Measurements from ENCODE around the gene HAND2. TPM values are rescaled to one million over a fixed set of nuclear protein-coding genes. Genes with fewer than 3 reads are reported as not detected.

The HAND2 gene
- not detected for total RNA-seq

DNA sequence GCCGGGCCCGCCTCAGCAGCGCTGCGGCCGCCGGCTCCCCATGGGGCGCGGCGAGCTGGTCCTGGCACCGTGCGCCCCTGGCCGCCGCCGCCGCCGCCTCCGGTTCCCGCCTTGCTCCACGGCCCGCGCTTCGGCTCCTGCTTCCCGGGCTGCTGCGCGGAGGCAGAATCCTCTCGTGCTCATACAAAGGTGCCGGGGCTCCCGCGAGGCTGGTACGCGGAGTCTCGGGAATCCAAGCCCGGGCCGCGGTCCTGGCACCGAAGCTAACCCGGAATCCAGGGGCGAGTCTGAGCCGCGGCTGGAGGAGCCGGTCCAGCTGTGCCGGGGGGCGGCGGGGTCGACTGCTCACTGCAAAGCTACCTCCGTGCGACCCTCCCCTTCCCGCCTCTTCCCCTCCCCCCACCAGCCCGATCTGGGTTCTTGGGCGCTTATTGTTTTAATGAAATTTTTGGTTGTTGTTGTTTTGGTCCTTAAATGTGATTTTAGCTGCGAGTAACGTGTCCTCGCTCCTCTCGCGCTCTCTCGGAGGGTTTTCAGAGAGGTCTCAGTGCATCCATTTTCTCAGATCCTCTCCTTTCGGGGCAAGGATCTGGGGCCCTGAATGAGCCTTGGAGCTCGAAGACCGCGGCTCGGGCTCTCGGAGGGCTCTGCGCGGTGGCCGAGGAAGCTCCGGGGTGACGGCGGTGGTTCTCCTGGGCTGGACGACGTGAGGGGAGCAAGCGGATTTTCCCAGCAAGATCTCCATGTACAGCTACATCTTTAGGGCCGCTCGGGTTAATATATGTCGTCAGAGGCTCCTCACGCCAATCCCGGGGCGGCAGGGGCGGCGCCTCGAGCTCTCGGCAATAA lies at the start of gene HAND2:
Gene HAND2 (minus strand): TSS at position 753 of the 849 bp plus-strand sequence. CDS start 940 bp downstream, outside the sequence.
- FAIRE-seq: no peak
- DNase-seq (ENCODE audit: low spot score in 2 of 2): peak in 1 of 2 donors; percentile 35

- no peak for FAIRE-seq
Measured at GRCh38 chr4:173578956-173579355, 48.9 kb upstream of the HAND2 start.

GRCh38 chr4:173577963-173578362 lies 47.9 kb upstream of the HAND2 start:
- DNase-seq (ENCODE audit: low spot score in 2 of 2): no peak
- no peak for FAIRE-seq

More at GRCh38 chr4:173578956-173579355, 48.9 kb upstream of the HAND2 start:
- no peak for DNase-seq (ENCODE audit: low spot score in 2 of 2)

DNA sequence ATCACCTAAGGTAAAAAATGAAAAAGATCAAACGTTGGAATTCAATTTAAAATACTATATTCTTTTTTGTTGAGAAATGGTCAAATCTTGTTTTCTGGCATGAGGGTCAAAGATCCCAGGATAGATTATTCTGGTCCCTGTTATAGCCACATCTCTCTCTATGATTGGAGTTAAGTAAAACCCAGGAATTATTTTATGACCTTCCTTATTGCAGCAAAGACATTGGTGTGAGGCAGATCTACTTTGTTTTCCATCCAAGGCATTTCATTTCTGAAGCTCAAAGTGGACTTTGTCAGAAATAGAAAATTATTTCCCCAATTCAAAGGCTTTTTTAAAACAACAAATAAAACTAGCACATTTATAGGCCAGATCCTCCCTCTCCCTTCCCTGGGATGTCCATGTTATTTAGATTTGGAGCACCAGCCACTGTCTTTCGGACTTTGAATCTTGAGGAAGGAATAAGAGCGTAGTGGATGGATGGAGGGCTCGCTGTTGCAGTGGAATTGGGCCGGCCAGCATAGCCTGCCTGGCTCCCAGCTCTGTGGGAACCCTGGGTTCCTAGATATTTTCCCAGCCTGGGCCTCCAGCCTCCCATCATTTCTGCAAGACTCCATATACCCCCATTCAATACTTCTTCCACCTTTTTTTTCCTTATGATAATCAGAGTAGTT lies 45.6 kb upstream of the HAND2 start:
- no peak for DNase-seq (ENCODE audit: low spot score in 2 of 2)
- FAIRE-seq: no peak

GRCh38 chr4:173573725-173574124 lies 43.7 kb upstream of the HAND2 start:
- DNase-seq (ENCODE audit: low spot score in 2 of 2) (no peak), FAIRE-seq (no peak)

GRCh38 chr4:173573286-173573685 lies 43.3 kb upstream of the HAND2 start:
- DNase-seq (ENCODE audit: low spot score in 2 of 2) (no peak), FAIRE-seq (no peak)

DNA sequence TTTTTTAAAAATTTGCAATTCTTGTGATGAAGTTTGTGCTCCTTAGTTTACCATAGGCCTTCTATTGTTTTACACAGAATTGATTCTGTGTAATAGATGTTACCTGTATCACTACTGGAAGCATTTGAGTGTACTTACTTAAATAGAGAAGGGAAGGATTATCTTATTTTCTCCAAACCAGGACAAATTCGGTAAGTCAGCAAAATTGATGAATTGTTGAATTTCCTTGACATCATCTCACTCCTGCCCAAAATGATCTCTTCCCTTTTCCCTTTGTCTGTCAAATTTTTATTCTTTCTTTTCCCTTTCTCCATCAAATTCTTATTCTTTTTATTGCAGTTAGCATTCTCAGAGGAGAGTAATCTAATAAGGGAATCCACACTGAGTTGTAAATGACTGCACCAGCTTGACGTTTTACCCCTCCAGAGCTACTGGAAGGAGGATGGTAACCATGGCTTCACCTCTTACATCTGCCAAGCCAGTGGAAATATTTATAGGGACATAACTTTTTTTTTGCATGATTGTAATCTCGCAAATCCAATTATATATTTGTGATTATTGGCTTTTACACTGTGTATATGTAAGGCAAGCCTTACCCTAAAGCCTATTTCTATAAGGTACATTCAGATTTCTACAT lies 42.6 kb upstream of the HAND2 start:
- DNase-seq (ENCODE audit: low spot score in 2 of 2) (no peak), FAIRE-seq (no peak)

DNA sequence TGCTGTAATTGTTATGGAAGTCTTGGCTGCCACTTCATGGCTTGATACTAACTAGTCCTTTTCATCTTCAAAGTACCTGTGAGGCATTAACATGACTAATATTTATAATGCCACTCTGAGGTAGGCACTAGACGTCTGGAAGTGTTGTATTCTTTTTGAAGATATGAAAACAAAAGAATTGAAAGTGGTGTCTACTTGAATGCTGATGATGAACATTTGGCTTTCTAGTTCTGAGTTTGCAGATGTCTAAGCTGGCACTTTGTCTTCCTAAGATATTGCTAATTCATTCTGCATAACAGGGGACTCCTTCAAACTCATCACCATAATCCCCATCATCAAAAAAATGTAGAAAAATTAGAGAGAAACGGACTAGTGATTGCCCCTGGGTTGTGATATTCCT lies 41.6 kb upstream of the HAND2 start:
- no peak for DNase-seq (ENCODE audit: low spot score in 2 of 2)

DNA sequence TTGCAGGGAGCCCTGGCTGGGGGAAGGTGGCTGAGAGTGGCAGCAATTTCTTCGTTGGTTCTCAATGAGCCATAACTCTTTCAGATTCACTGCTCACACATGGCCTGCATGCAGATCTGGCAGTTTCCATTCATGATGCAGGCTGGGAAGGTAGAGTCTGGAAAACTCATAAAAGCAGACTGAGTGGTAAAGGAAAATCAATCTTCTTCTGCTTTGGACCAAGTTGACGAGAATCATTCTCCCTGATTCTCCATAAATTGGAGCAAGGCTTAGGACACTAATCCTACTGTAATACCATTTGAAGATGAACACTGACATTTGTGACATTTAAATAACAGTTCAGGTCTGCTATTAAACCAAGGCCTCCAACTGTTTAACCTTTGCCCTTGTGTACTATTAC lies 35.3 kb upstream of the HAND2 start:
- FAIRE-seq (no peak), DNase-seq (ENCODE audit: low spot score in 2 of 2) (no peak)

More for the DNA sequence above, 41.6 kb upstream of the HAND2 start:
- FAIRE-seq: no peak

DNA sequence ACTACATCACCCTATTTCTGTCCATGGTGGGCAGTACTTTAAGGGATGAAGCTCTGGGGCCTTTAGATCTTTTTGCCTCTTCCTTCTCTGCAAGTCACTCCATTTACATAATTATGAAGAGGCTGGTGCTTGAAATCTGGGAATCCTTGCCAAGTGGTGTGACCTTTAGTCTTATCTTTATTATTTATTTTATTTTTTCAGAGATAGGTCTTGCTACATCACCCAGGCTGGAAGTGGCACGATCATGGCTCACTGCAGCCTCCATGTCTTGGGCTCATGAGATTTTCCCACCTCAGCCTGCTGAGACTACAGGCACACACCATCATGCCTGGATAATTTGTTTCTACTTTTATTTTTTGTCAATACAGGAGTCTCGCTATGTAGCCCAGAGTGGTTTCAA lies 34.4 kb upstream of the HAND2 start:
- DNase-seq (ENCODE audit: low spot score in 2 of 2): no peak
- FAIRE-seq: no peak

DNA sequence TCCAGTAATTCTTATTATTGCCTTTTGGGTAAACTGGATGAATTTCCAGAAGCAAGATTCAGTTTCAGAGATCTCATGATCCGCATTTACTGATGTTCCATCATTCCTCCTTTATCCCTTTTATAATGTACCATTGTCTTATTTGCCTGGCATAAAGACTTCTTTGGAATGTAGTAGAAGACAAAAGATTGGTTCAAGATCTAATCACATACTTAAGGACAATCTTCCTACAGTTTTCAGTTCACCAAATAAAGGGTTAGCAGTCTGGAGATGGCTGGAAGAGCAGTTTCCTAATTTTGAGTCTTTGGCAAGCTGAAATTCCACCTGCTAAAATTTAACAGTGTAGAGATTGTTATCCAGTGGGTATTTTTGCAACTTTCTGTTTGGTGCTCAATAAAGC lies 30.9 kb upstream of the HAND2 start:
- FAIRE-seq: no peak

DNA sequence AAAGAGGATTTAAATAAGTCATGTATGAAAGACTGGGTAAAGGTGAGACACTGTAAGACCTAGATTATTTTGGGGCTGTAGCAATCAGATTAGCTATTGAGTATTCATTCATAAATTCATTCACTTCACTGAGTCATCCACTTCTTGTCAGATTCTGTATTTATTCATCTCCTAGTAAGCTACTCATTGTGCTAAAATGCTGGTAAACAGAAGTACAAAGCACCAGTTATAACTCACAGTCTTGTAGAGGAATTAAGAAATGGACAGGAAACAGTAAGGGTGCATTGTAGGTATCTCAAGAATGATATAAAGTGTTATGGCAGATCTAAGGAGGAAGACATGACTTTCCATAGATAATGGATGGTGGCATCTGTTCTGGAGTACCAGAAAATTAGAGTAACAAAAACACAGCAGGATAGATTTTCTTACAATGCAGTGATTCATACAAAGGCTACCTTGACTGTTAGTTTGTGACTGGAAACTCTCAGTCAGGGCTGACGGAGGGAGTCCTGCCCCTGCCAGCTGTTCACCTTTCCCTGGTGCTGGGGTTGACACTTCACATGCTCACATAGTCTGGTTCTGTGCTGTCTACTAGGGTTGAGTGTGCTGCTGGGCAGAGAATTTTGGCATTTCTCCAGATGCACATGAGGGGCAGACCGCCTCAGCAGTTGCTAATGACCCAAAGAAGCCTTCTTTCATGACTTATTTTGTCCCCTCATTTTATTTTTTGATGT lies 26.5 kb upstream of the HAND2 start:
- DNase-seq (ENCODE audit: low spot score in 2 of 2): no peak

More for the DNA sequence above, 30.9 kb upstream of the HAND2 start:
- no peak for DNase-seq (ENCODE audit: low spot score in 2 of 2)

GRCh38 chr4:173547889-173548288 lies 17.9 kb upstream of the HAND2 start:
- no peak for FAIRE-seq

More for the DNA sequence above, 26.5 kb upstream of the HAND2 start:
- FAIRE-seq: no peak

DNA sequence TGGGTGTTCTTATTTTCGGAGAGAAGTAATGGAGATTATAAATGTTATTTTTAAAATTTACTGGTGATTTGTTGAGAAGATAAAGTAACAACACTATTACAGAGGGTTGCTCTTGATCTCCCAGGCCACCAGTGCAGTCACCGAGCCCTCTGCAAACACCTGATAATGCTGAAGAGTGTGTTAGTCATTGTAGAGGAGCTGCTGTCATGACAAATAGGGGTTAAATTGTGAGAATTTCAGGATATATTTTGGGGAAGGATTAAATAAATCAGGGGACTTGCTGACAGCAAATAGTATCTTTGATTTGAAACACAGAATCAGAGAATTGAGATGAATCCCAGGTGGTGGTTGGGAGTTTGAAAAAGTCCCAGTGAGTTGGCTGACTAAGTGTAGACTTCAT lies 16.7 kb upstream of the HAND2 start:
- no peak for DNase-seq (ENCODE audit: low spot score in 2 of 2)
- no peak for FAIRE-seq

More at GRCh38 chr4:173547889-173548288, 17.9 kb upstream of the HAND2 start:
- DNase-seq (ENCODE audit: low spot score in 2 of 2): no peak

GRCh38 chr4:173545440-173545839 lies 15.4 kb upstream of the HAND2 start:
- FAIRE-seq (no peak), DNase-seq (ENCODE audit: low spot score in 2 of 2) (no peak)

GRCh38 chr4:173543266-173543665 lies 13.2 kb upstream of the HAND2 start:
- no peak for FAIRE-seq
- no peak for DNase-seq (ENCODE audit: low spot score in 2 of 2)

DNA sequence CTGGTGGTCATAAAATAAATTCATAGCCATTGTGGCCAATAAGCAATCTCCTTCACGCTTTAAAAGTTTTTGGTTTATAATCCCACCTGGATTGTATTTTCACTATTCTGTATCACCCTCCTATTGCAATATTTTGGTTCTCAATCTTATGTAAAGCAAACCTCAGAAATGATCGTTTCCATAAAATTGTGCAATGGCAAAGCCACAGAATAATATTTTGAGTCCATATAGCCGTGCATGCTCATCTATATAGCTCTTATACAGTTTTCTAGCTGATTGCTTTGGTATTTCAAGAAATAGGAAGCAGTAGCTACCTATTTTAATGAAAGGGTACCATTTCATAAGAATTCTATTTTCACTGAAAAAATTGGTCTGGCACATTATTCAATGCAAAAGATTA lies 10.0 kb upstream of the HAND2 start:
- DNase-seq (ENCODE audit: low spot score in 2 of 2) (no peak), FAIRE-seq (no peak)

- FAIRE-seq (no peak), DNase-seq (ENCODE audit: low spot score in 2 of 2) (peak in 1 of 2 donors; percentile 8)
Measured at GRCh38 chr4:173538909-173539445, 8.9 kb upstream of the HAND2 start.

DNA sequence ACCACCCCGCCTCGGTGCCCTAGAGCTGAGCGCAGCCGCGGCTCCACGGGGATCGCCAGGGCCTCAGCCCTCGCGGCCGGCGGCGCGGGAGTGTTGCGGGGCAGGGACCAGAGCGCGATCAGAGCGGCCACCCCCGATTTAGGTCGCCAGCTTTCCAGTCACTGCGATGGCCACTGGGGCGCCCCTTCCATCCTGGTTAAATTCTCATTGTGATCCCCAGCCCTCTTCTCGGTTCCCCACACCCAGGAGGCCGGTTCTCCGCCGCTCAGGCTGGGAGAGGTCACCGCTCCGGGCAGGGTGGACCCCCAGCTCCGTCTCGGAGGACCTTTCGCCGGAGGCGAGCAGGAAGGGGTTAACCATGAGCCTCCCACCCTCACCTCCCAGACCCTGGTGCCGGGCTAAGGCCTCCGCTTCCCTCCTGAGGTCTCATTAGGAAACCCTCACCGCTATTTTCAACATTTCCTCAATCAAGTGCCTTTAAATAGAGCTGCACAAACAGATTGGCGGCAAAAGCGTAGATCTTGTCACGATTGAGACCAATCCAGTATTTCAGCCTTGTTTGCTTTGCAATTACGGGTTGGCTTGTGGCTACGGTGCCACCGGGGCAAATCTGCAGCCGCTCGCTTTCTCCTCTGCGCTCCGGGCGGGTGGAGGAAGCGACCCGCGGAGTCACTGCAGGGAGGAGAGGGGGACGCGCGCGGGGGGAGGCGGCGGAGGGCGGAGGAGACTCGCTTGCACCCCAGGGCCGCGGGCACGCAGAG lies 8.3 kb upstream of the HAND2 start:
- DNase-seq (ENCODE audit: low spot score in 2 of 2): peak in 1 of 2 donors; percentile 19
- no peak for FAIRE-seq

Data from frontal cortex (tissue), 4 donors.